WI38 (cell line): ENCODE data around the gene WDR37.
"Not testable (repeated sequence)": the region's sequence is repeated elsewhere in the genome, so short reads cannot be mapped to it uniquely, and the experiment has no call there.

Source experiments
- H3K4me3 ChIP-seq: 2 replicates; pipeline ENCODE4 v1.5.1; 2011; ENCODE audit warnings: low read depth, mild to moderate bottlenecking, control low read depth, low read length
- TF ChIP-seq, protein P1 (sequence below): IDR thresholded peaks from 2 replicates; pipeline ENCODE4 v1.5.1; 2012; ENCODE audit warnings: low read depth, mild to moderate bottlenecking, control low read depth, low read length

Gene WDR37, protein sequence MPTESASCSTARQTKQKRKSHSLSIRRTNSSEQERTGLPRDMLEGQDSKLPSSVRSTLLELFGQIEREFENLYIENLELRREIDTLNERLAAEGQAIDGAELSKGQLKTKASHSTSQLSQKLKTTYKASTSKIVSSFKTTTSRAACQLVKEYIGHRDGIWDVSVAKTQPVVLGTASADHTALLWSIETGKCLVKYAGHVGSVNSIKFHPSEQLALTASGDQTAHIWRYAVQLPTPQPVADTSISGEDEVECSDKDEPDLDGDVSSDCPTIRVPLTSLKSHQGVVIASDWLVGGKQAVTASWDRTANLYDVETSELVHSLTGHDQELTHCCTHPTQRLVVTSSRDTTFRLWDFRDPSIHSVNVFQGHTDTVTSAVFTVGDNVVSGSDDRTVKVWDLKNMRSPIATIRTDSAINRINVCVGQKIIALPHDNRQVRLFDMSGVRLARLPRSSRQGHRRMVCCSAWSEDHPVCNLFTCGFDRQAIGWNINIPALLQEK

DNA sequence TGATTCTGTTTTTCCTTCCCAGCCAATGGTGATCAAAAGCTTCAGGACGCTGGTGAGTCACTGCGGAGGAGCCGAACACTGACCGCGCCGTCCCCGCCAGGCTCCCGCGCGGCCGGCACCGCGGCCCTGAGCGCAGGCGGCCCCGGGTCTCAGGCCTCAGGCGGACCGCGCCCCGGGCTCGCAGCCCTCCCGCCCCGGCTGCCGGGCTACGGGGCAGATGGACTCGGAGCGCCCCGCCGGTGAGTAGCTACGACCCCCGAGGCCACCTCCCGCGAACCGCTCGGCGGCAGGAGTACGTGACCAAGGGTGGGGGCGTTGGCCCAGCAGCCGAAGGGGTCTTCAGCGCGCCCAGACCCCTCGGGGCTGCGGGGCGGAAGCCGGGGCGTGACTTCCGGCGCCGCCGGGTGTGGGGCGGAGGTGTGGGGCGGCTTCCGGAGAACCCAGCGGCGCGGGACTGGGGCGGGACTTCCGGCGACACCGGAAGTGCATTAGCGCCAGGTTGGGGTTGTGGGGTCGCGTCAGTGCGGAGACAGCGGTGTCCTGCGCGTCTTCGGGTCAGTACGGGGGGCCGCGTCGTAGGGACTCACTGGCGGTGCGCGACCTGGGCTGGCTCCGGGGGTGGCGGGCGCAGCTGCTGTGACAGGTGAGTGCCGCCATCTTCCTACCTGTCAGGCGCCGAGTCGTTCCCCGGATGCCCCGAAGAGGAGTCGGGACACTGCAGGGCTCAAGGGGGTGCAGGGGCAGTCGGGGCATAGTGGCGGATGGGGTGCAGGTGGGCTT is at the start of gene WDR37:
TSS of gene WDR37 (plus strand) at position 60 of the 780 bp plus-strand sequence. CDS start 15,771 bp downstream, outside the sequence.
- TF ChIP-seq, protein P1, sequence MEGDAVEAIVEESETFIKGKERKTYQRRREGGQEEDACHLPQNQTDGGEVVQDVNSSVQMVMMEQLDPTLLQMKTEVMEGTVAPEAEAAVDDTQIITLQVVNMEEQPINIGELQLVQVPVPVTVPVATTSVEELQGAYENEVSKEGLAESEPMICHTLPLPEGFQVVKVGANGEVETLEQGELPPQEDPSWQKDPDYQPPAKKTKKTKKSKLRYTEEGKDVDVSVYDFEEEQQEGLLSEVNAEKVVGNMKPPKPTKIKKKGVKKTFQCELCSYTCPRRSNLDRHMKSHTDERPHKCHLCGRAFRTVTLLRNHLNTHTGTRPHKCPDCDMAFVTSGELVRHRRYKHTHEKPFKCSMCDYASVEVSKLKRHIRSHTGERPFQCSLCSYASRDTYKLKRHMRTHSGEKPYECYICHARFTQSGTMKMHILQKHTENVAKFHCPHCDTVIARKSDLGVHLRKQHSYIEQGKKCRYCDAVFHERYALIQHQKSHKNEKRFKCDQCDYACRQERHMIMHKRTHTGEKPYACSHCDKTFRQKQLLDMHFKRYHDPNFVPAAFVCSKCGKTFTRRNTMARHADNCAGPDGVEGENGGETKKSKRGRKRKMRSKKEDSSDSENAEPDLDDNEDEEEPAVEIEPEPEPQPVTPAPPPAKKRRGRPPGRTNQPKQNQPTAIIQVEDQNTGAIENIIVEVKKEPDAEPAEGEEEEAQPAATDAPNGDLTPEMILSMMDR: no peak
- peak within 1 kb of the TSS; percentile 96 for H3K4me3 ChIP-seq

DNA sequence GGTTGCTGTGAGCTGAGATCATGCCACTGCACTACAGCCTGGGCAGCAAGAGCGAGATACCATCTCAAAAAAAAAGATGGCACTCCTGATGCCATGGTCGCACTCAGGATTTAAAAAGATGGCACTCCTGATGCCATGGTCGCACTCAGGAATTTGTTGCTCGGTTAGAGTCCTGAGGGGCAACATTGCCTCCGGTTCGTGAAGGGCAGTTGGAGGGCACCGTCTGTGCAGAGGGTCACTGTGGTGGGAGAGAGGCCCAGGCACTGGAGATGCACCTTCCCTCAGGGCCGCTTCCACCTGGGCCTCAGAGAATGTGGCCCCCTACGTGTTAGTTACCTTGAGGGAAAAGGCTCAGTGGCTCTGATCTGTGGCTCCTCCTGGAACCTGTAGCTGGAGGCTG is 49.6 kb upstream of the WDR37 start:
- TF ChIP-seq, protein P1: no peak
- no peak overlapping the region for H3K4me3 ChIP-seq

DNA sequence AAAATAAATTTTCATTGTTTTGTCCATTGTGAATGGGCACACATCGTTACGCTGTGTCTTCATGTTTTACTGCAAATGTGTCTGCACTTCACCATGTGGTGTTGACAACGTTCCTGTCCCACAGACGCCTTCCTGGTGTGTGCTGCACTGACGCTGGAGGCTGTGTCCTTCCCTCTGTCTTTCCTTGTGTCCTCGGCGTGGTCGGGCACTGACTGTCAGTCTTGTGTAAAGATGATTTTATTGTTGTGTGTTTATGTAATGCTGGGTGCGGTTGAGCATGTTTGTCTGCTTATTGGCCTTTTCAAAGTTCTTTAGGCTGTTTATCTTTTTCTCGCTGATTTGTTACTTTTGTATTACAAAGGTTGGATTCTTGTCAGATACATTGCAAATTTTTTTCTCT is 48.6 kb upstream of the WDR37 start:
- TF ChIP-seq, protein P1: no peak
- no peak overlapping the region for H3K4me3 ChIP-seq

DNA sequence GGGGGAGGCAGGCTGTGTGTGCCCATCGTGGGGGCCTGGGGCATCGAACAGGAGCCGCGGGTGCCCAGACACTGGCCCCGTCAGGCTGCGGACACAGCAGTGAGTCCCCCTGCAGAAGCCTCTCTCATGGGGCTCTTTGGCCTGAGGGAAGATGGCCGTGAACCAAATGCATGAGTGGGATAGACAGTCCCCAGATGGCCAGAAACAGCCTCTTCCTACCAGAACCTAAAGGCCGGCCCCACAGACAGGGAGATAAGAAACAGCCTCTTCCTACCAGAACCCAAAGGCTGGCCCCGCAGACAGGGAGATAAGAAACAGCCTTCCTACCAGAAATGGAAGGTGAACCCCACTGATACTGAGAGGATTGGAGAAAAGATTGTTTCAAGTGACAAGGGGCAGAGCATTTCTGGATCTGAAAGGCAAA is 47.1 kb upstream of the WDR37 start:
- TF ChIP-seq, protein P1: no peak
- H3K4me3 ChIP-seq: no peak overlapping the region

DNA sequence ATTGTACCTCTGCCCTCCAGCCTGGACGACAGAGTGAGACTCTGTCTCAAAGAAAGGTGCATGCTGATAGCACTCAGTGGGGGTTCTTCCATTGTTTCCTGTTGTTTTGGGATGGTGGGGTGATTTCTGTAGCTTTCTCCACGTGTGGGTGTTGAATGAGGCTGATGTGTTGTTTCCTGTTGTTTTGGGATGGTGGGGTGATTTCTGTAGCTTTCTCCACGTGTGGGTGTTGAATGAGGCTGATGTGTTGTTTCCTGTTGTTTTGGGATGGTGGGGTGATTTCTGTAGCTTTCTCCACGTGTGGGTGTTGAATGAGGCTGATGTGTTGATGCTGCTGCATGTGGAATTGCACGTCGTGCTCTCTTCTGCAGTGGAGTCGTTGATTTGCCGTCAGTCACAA is 46.2 kb upstream of the WDR37 start:
- not testable (repeated sequence) for H3K4me3 ChIP-seq

DNA sequence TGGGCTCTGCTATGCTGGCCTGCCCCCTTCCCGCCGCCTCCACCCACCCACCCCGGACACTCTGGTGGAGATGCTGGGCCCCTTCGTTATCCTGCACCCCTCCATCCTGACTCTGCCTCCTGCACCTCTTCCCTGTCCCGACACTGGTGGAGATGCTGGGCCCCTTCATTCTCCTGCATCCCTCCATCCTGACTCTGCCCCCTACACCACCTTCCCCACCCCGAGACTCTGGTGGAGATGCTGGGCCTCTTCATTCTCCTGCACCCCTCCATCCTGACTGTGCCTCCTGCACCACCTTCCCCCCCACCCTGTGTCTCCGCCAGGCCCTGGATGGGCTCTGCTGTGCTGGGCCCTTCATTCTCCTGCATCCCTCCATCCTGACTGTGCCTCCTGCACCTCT is 45.5 kb upstream of the WDR37 start:
- no peak overlapping the region for H3K4me3 ChIP-seq
- TF ChIP-seq, protein P1: no peak

DNA sequence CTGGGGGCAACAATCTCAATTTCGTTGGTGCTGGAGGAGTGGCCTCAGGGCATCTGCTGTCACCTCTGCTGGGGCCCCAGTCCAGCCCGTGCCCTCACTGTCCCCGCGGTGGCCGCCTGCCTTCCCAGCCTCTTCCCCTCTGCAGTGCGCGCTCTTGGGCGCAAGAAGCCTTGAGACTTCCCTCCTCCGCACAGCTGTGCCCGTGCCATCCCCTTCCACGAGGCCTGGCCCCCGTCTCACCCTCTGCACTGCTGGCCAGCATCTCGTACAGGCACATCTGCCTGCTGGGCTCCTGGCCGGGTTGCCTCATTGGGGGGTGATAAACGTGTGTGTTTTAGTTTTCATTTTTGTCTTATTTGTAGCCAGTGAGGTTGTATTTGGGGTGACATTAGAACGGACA is 44.5 kb upstream of the WDR37 start:
- TF ChIP-seq, protein P1: no peak
- H3K4me3 ChIP-seq: no peak overlapping the region
